ENCODE measurements around the gene PRKAG1. TPM values are rescaled to one million over a fixed set of nuclear protein-coding genes. Genes with fewer than 3 reads are reported as not detected.

PRKAG1 gene
- total RNA-seq, 1 donor from 2014 or later: 24.0 TPM

DNA sequence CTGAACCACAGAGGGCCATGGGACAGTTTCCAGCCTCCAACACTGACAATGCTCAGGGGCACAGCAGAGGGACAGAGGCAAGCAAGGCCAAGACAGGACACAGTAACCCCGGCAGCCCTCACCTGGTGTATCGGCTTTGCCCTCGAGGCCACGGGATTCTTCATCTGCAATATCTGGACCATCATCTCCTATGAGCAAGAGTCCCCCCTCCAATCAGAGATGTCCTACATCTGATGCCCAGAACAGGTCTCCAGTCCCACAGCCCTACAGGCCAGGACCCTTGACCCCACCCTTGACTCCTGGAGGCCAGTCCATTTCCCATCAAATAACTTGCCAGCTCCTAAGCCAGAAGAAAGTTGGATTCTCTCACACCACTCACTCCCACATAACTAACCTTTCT lies 24.7 kb upstream of the PRKAG1 start:
- TF ChIP-seq, protein P1, sequence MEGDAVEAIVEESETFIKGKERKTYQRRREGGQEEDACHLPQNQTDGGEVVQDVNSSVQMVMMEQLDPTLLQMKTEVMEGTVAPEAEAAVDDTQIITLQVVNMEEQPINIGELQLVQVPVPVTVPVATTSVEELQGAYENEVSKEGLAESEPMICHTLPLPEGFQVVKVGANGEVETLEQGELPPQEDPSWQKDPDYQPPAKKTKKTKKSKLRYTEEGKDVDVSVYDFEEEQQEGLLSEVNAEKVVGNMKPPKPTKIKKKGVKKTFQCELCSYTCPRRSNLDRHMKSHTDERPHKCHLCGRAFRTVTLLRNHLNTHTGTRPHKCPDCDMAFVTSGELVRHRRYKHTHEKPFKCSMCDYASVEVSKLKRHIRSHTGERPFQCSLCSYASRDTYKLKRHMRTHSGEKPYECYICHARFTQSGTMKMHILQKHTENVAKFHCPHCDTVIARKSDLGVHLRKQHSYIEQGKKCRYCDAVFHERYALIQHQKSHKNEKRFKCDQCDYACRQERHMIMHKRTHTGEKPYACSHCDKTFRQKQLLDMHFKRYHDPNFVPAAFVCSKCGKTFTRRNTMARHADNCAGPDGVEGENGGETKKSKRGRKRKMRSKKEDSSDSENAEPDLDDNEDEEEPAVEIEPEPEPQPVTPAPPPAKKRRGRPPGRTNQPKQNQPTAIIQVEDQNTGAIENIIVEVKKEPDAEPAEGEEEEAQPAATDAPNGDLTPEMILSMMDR (IDR thresholded peaks at IDR 0.05; ENCODE audit: unreplicated experiment): no peak
- no peaks in the 10 kb centered on the region for H3K9me3 Mint-ChIP-seq (ENCODE audit: unreplicated experiment)
- H3K27me3 Mint-ChIP-seq (ENCODE audit: unreplicated experiment): peaks cover 10% of the 10 kb centered on the region
- H3K36me3 Mint-ChIP-seq (ENCODE audit: low read depth, unreplicated experiment): peaks cover 55% of the 10 kb centered on the region
- no peak for DNase-seq (ENCODE audit: low spot score)
- H3K4me1 Mint-ChIP-seq (ENCODE audit: unreplicated experiment): no peaks in the 10 kb centered on the region
- peak overlapping the region; percentile 60 for H3K4me3 Mint-ChIP-seq (ENCODE audit: unreplicated experiment)
- H3K27ac Mint-ChIP-seq (ENCODE audit: unreplicated experiment): no peak overlapping the region

DNA sequence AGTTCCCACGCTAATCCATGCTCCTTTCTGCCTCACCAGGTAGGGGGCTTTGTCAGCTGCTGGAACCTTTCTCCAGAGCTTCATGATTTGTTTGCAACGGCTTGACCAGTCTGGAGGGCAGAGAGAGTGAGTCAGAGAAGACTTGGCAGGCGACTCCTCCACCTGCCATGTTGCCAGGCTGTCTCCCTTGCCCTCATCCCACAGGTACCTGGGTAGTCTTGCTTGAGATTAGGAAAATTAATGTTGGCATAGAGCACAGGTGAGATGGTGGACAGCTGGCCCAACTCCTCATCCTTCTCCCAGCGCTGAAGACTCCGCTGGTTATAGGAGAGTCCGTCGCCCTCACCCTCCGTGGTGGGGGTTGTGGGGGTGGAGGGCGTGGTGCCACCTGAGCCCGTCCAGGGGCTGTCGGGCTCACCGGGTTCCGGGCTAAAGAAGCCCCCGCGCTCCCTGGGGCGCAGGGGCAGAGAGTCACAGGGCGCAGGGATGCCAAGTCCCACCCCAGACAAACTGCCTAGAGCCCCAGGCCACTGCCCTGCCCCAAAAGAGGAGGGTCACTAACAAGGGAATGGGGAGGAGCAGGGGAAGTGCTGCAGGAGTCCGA lies 23.4 kb upstream of the PRKAG1 start:
- Mint-ChIP-seq H3K4me1 (ENCODE audit: unreplicated experiment) (no peaks in the 10 kb centered on the region), H3K36me3 (ENCODE audit: low read depth, unreplicated experiment) (peaks cover 53% of the 10 kb centered on the region), H3K27ac (ENCODE audit: unreplicated experiment) (no peak overlapping the region), H3K27me3 (ENCODE audit: unreplicated experiment) (peaks cover 9% of the 10 kb centered on the region), H3K4me3 (ENCODE audit: unreplicated experiment) (peak overlapping the region; percentile 47), H3K9me3 (ENCODE audit: unreplicated experiment) (no peaks in the 10 kb centered on the region)
- TF ChIP-seq, protein P1 (IDR thresholded peaks at IDR 0.05; ENCODE audit: unreplicated experiment): no peak
- no peak for DNase-seq (ENCODE audit: low spot score)

DNA sequence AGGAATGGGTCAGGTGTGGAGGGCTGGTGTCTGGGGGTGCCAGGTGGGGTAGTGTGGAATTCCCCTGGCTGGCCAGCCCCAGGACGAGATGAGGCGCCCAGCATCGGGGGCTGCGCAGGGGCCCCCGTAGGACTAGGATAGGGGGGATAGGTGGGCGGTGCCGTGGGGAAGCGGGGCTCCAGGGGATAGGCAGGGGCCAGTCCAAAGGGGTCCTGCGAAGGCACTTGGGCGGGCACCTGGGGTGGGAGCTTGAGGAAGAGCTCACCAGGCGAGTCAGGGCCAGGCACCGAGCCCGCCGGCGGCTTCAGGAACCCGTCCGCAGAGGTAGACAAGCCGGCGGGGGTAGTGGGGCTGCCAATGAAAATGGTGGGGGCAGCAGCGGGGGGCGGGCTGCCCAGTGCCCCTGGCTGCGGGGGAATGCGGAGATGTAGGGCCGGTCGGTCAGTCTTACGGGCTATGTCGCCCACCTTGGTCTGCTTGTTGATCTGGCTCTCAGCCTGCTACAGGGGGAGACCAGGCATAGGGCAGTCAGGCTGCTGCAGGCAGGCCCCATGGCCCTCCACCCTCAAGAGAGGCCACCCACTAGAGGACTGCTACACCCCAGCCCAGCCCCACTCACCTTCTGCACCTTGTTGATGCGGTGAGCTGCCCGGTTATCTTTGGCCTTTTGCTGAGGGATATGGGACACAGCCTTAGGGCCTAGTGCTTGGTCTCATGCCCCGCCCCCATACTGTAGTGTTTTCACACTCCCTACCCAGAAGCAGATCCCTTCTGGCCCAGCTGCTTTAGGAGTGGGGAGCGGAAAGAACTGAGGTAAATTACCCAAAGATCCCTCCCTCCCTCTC lies 22.7 kb upstream of the PRKAG1 start:
- TF ChIP-seq, protein P1 (IDR thresholded peaks at IDR 0.05; ENCODE audit: unreplicated experiment): no peak
- Mint-ChIP-seq H3K27me3 (ENCODE audit: unreplicated experiment) (peaks cover 9% of the 10 kb centered on the region), H3K4me1 (ENCODE audit: unreplicated experiment) (no peaks in the 10 kb centered on the region), H3K36me3 (ENCODE audit: low read depth, unreplicated experiment) (peaks cover 54% of the 10 kb centered on the region), H3K27ac (ENCODE audit: unreplicated experiment) (no peak overlapping the region), H3K9me3 (ENCODE audit: unreplicated experiment) (no peaks in the 10 kb centered on the region), H3K4me3 (ENCODE audit: unreplicated experiment) (no peak overlapping the region)
- no peak for DNase-seq (ENCODE audit: low spot score)

DNA sequence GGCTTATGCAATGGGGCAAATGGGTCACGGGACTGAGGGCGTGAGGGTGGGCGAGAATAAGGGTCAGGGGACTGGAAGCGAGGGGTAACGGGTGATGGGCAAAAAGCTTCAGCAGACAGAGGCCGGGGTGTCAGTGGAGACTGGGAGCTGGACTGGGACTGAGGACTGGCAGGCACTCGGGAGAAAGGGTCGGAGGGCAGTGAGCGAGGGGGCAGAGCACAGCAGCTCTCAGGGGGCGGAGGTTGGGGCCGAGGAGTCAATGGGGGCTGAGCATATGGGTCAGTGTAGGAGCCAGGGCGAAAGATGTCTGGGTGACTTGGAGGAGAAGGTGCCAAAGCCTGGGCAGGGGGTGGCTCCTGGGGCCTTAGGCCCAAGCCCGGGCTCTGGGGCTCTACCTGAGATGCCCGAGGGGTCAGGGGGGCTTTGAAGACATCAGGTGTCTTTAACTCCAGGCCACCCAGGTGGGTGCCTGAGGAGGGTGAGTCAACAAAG lies 21.8 kb upstream of the PRKAG1 start:
- no peak overlapping the region for H3K4me3 Mint-ChIP-seq (ENCODE audit: unreplicated experiment)
- no peak overlapping the region for H3K27ac Mint-ChIP-seq (ENCODE audit: unreplicated experiment)
- H3K4me1 Mint-ChIP-seq (ENCODE audit: unreplicated experiment): no peaks in the 10 kb centered on the region
- peaks cover 14% of the 10 kb centered on the region for H3K27me3 Mint-ChIP-seq (ENCODE audit: unreplicated experiment)
- no peak for DNase-seq (ENCODE audit: low spot score)
- H3K36me3 Mint-ChIP-seq (ENCODE audit: low read depth, unreplicated experiment): peaks cover 53% of the 10 kb centered on the region
- H3K9me3 Mint-ChIP-seq (ENCODE audit: unreplicated experiment): no peaks in the 10 kb centered on the region
- TF ChIP-seq, protein P1 (IDR thresholded peaks at IDR 0.05; ENCODE audit: unreplicated experiment): no peak
